ENCODE results near the gene SLC25A33.
"Not testable (repeated sequence)": the region's sequence is repeated elsewhere in the genome, so short reads cannot be mapped to it uniquely, and the experiment has no call there.

The SLC25A33 gene

GRCh38 chr1:9602794-9603167 lies 63.5 kb downstream of the SLC25A33 start:
- no peak for DNase-seq

DNA sequence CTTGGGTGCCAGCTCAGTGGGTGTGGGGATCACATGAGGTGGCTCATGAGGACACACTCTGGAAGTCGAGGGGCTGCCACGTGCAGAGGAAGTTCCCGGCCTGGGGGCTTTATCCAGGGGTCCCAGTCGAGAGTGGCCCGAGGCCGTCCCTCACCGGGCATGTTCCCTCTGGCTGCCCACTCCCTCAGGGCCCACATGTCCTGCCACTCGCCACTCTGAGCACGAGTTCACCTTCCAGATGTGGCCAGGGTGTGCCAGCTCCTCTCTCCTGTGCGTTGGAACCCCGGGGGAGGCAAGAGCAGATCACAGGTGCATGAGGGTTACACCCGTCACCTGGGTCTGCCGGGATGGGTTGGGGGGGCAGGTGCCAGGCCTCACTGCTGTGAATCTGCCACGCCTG lies 64.0 kb downstream of the SLC25A33 start:
- DNase-seq: no peak

GRCh38 chr1:9603766-9604753 lies 64.8 kb downstream of the SLC25A33 start:
- DNase-seq: no peak

DNA sequence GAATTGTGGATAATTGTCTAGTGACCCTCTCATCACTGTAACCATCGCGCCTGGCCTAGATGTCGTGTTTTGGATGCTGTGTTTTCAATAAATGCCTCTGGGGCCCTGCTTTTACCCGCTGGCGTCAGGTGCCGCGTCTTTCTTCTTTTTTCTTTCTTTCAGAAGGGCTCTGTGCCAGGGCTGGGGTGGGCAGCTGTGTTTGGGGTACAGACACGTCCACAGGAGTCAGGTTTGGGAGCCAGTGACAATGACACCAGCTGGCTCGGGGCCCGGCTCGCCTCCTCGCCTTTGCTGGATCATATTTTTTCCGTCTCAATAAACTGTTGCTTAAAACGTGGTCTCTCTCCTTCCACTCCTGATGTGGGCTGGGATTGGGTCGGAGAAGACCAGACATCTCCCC lies 65.6 kb downstream of the SLC25A33 start:
- DNase-seq: no peak

GRCh38 chr1:9605946-9606455 lies 66.7 kb downstream of the SLC25A33 start:
- DNase-seq: no peak

DNA sequence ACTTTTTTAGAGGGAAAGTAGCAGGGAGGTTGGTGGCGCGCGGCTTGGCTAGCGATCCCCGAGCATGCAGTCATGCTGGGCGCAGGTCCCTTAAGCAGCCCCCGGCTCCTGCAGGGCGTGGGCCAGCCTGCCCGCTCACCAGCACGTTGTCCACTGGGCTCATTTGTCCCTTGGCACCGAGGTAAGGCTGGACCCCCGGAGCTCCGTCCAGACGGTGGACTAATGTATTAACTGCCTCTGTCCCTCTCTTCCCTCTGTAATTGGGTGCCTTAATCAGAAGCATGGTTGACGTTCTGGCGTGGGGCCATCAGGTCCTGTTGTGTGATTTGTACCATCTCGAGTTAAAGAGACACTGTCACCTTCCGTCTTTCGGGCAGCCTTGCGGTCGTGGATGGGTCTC lies 67.2 kb downstream of the SLC25A33 start:
- no peak for DNase-seq

GRCh38 chr1:9606948-9607347 lies 67.7 kb downstream of the SLC25A33 start:
- DNase-seq: no peak

- DNase-seq: no peak
These were observed 68.1 kb downstream of the SLC25A33 start for GRCh38 chr1:9607352-9607751.

DNA sequence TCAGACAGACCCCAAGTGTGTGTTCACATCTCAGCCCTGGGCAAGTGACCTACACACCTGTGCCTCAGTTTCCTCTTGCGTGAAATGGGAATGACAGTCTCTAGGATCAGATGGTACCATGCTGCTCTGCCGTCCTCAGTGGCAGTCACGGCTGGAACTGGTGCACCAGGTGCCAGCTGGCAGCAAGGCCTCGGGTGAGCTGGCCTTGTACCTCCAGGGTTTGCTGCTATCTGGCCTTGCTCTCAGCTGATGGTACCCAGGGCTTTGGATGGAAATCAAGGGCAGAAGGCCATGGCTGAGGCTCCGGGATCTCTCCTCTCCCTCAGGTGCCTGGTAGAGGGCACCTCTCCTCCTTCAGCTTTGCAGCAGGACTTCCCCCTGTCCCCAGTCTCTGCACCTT lies 70.7 kb downstream of the SLC25A33 start:
- DNase-seq: no peak

GRCh38 chr1:9610548-9610947 lies 71.3 kb downstream of the SLC25A33 start:
- no peak for DNase-seq

GRCh38 chr1:9611716-9612115 lies 72.5 kb downstream of the SLC25A33 start:
- DNase-seq: no peak

- no peak for DNase-seq
These were observed 73.0 kb downstream of the SLC25A33 start for GRCh38 chr1:9612162-9612845.

DNA sequence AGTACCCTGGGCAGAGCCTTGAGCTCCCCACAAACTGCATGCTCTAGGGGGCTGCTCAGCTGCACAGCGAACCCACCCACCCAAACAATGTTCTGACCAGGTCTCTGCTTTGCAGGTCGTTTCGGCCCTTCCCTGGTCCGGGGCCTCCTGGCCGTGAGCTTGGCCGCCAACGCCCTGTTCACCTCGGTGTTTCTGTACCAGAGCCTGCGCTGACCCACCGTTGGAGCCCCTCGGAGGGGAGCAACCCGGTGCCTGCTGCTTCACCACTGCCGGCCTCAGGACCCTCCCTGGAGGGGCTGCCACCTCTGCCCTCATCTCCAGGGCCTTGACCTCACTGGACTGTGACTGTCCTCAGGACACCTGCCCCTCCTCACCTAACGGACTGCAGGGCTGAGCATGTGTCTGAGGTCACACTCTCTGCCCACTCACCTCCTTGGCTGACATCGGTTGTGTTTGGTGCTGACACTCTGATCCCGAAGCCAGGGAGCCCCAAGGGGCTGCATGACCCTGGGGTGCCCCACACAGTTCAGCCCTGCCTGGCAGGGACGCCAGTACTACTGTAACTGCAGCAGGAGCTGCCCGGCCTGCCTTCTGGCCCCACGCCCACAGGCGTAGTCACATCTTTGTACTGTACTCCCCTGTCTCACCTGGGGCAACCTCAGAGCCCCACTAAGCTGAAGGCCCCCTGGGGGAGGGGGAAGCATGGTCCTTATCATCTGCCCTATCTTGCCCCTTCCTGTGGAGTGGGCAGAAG lies 73.8 kb downstream of the SLC25A33 start:
- DNase-seq: no peak

- DNase-seq: no peak
These were observed 74.5 kb downstream of the SLC25A33 start for GRCh38 chr1:9613625-9614299.

DNA sequence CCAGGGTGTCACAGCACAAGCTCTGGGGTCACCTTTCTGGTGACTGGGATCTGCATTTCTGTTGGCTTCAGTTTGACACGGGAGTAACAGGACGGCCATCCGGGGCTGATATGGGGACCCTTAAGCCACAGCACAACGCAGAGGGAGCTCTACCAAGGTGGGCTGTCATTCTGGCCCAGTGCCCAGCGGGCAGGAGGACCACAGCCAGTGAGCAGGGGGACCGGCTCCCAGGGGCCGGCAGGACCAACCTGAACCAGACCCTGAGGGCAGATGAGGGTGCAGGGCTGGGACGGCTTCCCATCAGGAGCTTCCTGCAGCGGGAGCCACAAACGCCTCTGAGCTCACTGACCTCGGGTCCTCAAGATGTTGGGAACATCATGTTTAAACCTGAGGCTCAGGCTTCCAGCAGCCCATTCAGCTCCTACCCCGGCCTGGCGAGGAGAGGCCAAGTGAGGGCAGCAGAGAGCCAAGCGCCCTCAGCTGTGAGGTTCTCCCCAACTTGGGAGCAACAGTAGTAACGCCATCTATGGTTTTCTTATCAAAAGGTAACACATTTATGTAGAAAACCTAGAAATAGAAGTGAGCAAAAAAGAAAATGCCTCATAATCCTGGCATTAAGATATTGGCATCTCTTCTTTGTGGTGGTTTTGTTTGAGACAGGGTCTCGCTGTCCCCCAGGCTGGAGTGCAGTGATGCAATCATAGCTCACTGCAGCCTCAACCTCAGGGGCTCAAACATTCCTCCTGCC lies 76.2 kb downstream of the SLC25A33 start:
- peak in 3 of 5 donors; percentile 22 to 48 (median 38) for DNase-seq

DNA sequence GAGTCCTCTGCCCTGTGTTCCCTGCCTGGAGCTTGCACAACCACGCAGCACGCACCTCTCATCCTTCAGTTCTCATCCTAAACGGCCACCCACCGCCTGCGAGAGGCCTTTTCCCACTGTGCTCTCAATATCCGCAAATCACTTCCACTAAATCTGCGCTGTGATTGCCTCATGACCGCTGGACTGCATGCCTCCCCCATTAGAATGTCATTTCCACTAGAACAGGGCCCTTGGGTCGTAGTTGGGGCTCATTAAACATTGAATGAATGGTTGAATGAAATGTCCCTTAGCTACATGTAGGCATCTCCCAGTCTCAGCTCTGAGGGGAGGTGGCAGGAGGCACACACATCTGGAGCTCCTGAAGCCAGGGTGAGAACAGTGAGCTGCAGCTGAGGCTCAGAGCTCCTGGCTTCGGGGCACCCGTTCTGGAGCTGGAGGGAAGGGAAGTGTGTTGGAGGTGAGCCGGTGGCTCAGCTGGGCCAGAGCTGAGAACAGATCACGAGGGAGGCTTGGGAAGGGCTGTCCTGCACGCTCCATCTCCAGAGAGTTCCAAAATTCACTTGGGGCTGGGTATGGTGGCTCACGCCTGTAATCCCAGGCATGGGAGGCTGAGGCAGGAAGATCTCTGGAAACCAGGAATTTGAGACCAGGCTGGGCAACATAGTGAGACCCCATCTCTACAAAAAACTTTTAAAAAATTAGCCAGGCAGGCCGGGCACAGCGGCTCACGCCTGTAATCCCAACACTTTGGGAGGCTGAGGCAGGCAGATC lies 79.8 kb downstream of the SLC25A33 start:
- no peak for DNase-seq

- no peak for DNase-seq
These were observed 81.8 kb downstream of the SLC25A33 start for GRCh38 chr1:9621032-9621431.

- DNase-seq: no peak
These were observed 84.8 kb downstream of the SLC25A33 start for GRCh38 chr1:9624081-9624480.

- DNase-seq: not testable (repeated sequence)
These were observed 85.8 kb downstream of the SLC25A33 start for GRCh38 chr1:9625030-9625429.

- DNase-seq: peak in 1 of 5 donors; percentile 28
These were observed 86.9 kb downstream of the SLC25A33 start for GRCh38 chr1:9626201-9626608.
